BLaER1 treated with 17β-estradiol and CSF1 and Interleukin-3, amounts not matched to agents 10 nM and 100 nM (cell line): ENCODE results near the gene RNF13.

Experiments used
- H3K27ac ChIP-seq, 11 experiments: shearing (Covaris generic); formaldehyde crosslinking; 2 replicates each; pipeline ENCODE4 v1.8.1; 2022
- H3K27me3 ChIP-seq, 11 experiments: shearing (Covaris generic); formaldehyde crosslinking; 2 replicates each; pipeline ENCODE4 v1.8.1; 2022
- H3K36me3 ChIP-seq, 11 experiments: shearing (Covaris generic); formaldehyde crosslinking; 2 replicates each; pipeline ENCODE4 v1.8.1; 2022
- H3K4me1 ChIP-seq, 10 experiments: shearing (Covaris generic); formaldehyde crosslinking; 2 replicates each; pipeline ENCODE4 v1.8.1; 2022
- H3K4me2 ChIP-seq, 11 experiments: shearing (Covaris generic); formaldehyde crosslinking; 2 replicates each; pipeline ENCODE4 v1.8.1; 2022
- H3K4me3 ChIP-seq, 10 experiments: shearing (Covaris generic); formaldehyde crosslinking; 2 replicates each; pipeline ENCODE4 v1.8.1; 2022
- H3K9ac ChIP-seq, 11 experiments: shearing (Covaris generic); formaldehyde crosslinking; 2 replicates each; pipeline ENCODE4 v1.8.1; 2022
- H3K9me3 ChIP-seq, 11 experiments: shearing (Covaris generic); formaldehyde crosslinking; replicated peaks in 1 of 11; 2 replicates each; pipeline ENCODE4 v1.8.1; 2022
- H4K20me1 ChIP-seq, 11 experiments: shearing (Covaris generic); formaldehyde crosslinking; 2 replicates each; pipeline ENCODE4 v1.8.1; 2022
- Cebpa-rat ChIP-seq, 11 experiments: shearing (Covaris generic); IDR thresholded peaks; 2 replicates each; pipeline ENCODE4 v1.8.1; 2022

The RNF13 gene

DNA sequence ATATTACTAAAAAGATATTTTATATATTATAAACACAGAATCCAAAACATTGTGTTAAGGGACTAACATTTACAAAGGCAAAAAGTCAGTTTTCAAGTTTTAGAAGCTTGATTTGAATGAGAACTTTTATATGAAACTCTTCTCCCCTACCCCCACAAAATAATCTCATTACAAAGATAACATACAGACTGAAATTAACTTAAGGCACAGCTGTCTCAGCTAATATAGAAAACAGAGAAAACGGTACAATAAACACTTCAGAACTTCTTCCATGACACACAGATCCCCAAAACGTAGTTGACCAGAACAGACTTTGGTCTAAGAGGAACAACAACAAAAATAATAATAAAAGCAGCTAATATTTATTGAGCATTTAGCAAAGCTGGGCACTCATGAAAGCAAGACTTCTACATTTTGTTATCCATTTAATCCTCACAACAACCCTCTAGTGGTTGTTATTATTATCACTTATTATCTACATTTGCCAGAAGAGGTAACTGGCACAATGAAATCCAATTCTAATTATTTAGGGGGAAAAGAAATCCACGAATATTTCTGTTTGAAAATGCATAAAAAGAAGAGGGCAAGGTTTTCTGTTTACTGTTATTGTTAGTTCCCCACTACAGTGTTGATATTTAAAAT is 89.6 kb downstream of the RNF13 start:
- Histone ChIP-seq H3K27ac (no peak overlapping the region), H3K4me1 (no peaks in the 10 kb centered on the region), H3K9ac (no peak overlapping the region), H4K20me1 (peaks cover 0 to 100% (median 3%) of the 10 kb centered on the region in 11 experiments; a peak in 8 of 22 replicates), H3K36me3 (peaks cover 8 to 95% (median 23%) of the 10 kb centered on the region in 11 experiments; a peak in 21 of 22 replicates), H3K27me3 (no peaks in the 10 kb centered on the region), H3K4me3 (no peak overlapping the region), H3K4me2 (no peak overlapping the region), H3K9me3 (no peaks in the 10 kb centered on the region)
- no peak for TF ChIP-seq Cebpa-rat (IDR thresholded peaks at IDR 0.05)

- Histone ChIP-seq H4K20me1 (peaks cover 0 to 100% (median 0%) of the 10 kb centered on the region in 11 experiments; a peak in 8 of 22 replicates), H3K4me2 (no peak overlapping the region), H3K9me3 (no peaks in the 10 kb centered on the region), H3K36me3 (peaks cover 0 to 95% (median 21%) of the 10 kb centered on the region in 11 experiments; a peak in 16 of 22 replicates), H3K27ac (no peak overlapping the region), H3K27me3 (no peaks in the 10 kb centered on the region), H3K4me1 (no peaks in the 10 kb centered on the region), H3K4me3 (no peak overlapping the region), H3K9ac (no peak overlapping the region)
- TF ChIP-seq Cebpa-rat (IDR thresholded peaks at IDR 0.05) = no peak
These were observed 93.0 kb downstream of the RNF13 start for GRCh38 chr3:149906036-149906435.

DNA sequence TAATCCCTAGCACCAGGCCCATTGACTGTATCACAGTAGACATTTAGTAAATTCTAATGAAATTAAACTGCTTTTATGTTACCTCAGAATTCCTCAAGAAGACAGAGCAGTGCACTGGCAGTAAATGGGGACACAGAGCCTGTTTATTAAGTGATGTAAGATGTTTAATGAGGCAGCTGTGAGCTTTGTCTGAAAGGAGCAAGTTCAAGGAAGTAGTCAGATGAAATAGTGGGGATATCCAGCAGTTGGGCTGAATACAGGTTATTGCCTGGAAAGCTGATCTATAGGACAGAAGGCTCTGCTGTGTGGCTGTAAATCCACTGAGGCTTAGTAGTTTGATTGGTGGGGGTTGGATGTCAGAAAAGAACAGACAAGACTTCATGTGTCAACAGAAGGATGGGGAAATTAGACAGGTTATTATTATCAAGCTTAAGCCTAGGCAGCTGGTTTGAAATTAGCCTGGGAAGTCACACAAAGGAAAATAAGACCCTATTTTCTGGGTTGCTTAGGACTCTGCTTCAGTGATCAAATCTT is 95.5 kb downstream of the RNF13 start:
- Histone ChIP-seq H3K36me3 (peaks cover 3 to 98% (median 28%) of the 10 kb centered on the region in 11 experiments; a peak in 17 of 22 replicates), H3K4me3 (no peak overlapping the region), H3K9ac (no peak overlapping the region), H3K4me1 (no peaks in the 10 kb centered on the region), H3K27ac (no peak overlapping the region), H4K20me1 (peaks cover 0 to 100% (median 0%) of the 10 kb centered on the region in 11 experiments; a peak in 8 of 22 replicates), H3K27me3 (no peaks in the 10 kb centered on the region), H3K9me3 (no peaks in the 10 kb centered on the region), H3K4me2 (no peak overlapping the region)
- no peak for TF ChIP-seq Cebpa-rat (IDR thresholded peaks at IDR 0.05)

GRCh38 chr3:149909923-149910322 is 96.9 kb downstream of the RNF13 start:
- no peaks in the 10 kb centered on the region for H3K27me3 ChIP-seq
- no peak overlapping the region for H3K4me3 ChIP-seq
- peaks cover 0 to 100% (median 0%) of the 10 kb centered on the region in 11 experiments; a peak in 7 of 22 replicates for H4K20me1 ChIP-seq
- H3K4me2 ChIP-seq = no peak overlapping the region
- H3K9me3 ChIP-seq = no peaks in the 10 kb centered on the region
- TF ChIP-seq Cebpa-rat (IDR thresholded peaks at IDR 0.05) = no peak
- peaks cover 9 to 98% (median 41%) of the 10 kb centered on the region in 11 experiments; a peak in 17 of 22 replicates for H3K36me3 ChIP-seq
- no peak overlapping the region for H3K9ac ChIP-seq
- H3K27ac ChIP-seq = no peak overlapping the region
- no peaks in the 10 kb centered on the region for H3K4me1 ChIP-seq

GRCh38 chr3:149917124-149917667 is 104.2 kb downstream of the RNF13 start:
- peaks cover 0 to 100% (median 0%) of the 10 kb centered on the region in 11 experiments; a peak in 5 of 22 replicates for H4K20me1 ChIP-seq
- H3K4me1 ChIP-seq = no peaks in the 10 kb centered on the region; a peak in 1 of 20 replicates
- H3K27ac ChIP-seq = no peak overlapping the region
- no peak overlapping the region for H3K4me3 ChIP-seq
- peaks cover 20 to 95% (median 35%) of the 10 kb centered on the region in 11 experiments; a peak in 20 of 22 replicates for H3K36me3 ChIP-seq
- no peaks in the 10 kb centered on the region for H3K27me3 ChIP-seq
- H3K4me2 ChIP-seq = no peak overlapping the region
- TF ChIP-seq Cebpa-rat (IDR thresholded peaks at IDR 0.05) = no peak
- H3K9ac ChIP-seq = no peak overlapping the region
- H3K9me3 ChIP-seq = no peaks in the 10 kb centered on the region

DNA sequence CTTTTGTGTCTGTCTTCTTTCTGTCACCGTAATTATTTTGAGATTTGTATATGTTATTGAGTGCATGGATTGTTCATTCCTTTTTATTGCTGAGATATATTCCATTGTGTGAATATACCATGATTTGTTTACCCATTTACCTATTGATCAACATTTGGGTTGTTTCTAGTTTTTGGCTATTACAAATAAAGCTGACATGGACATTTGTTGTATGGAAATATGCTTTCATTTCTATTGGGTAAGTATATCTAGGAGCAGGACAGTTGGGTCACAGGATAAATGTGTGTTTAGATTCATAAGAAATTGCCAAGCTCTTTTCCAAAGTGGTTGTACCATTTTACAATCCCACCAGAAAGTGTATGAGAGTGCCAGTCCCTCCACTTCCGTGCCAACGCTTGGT is 106.5 kb downstream of the RNF13 start:
- TF ChIP-seq Cebpa-rat (IDR thresholded peaks at IDR 0.05) = no peak
- no peaks in the 10 kb centered on the region for H3K27me3 ChIP-seq
- H3K4me2 ChIP-seq = no peak overlapping the region

GRCh38 chr3:149920119-149920518 is 107.1 kb downstream of the RNF13 start:
- H3K36me3 ChIP-seq = peaks cover 12 to 97% (median 42%) of the 10 kb centered on the region in 11 experiments; a peak in 19 of 22 replicates
- no peaks in the 10 kb centered on the region; a peak in 1 of 20 replicates for H3K4me1 ChIP-seq
- no peak overlapping the region for H3K27ac ChIP-seq
- no peaks in the 10 kb centered on the region for H3K27me3 ChIP-seq
- no peak overlapping the region for H3K9ac ChIP-seq
- H3K4me2 ChIP-seq = no peak overlapping the region
- no peak for TF ChIP-seq Cebpa-rat (IDR thresholded peaks at IDR 0.05)
- H3K4me3 ChIP-seq = no peak overlapping the region
- peaks cover 0 to 100% (median 0%) of the 10 kb centered on the region in 11 experiments; a peak in 5 of 22 replicates for H4K20me1 ChIP-seq
- no peaks in the 10 kb centered on the region for H3K9me3 ChIP-seq

More for the DNA sequence above, 106.5 kb downstream of the RNF13 start:
- no peak overlapping the region for H3K4me3 ChIP-seq
- H3K9me3 ChIP-seq = no peaks in the 10 kb centered on the region
- no peaks in the 10 kb centered on the region; a peak in 1 of 20 replicates for H3K4me1 ChIP-seq
- peaks cover 12 to 97% (median 41%) of the 10 kb centered on the region in 11 experiments; a peak in 20 of 22 replicates for H3K36me3 ChIP-seq
- no peak overlapping the region for H3K27ac ChIP-seq
- peaks cover 0 to 100% (median 0%) of the 10 kb centered on the region in 11 experiments; a peak in 5 of 22 replicates for H4K20me1 ChIP-seq
- no peak overlapping the region for H3K9ac ChIP-seq

GRCh38 chr3:149933008-149933407 is 120.0 kb downstream of the RNF13 start:
- Histone ChIP-seq H3K27ac (no peak overlapping the region), H3K4me2 (no peak overlapping the region), H3K9ac (no peak overlapping the region), H3K36me3 (peaks cover 33 to 96% (median 44%) of the 10 kb centered on the region in 11 experiments), H3K9me3 (peaks cover 0 to 25% (median 17%) of the 10 kb centered on the region in 11 experiments; a peak in 18 of 22 replicates), H4K20me1 (peaks cover 0 to 100% (median 25%) of the 10 kb centered on the region in 11 experiments; a peak in 16 of 22 replicates), H3K27me3 (no peaks in the 10 kb centered on the region), H3K4me1 (peaks cover 0 to 42% (median 5%) of the 10 kb centered on the region in 10 experiments; a peak in 9 of 20 replicates), H3K4me3 (no peak overlapping the region)
- no peak for TF ChIP-seq Cebpa-rat (IDR thresholded peaks at IDR 0.05)

GRCh38 chr3:149933858-149934257 is 120.8 kb downstream of the RNF13 start:
- H3K9ac ChIP-seq = no peak overlapping the region
- peaks cover 0 to 42% (median 5%) of the 10 kb centered on the region in 10 experiments; a peak in 9 of 20 replicates for H3K4me1 ChIP-seq
- H3K4me2 ChIP-seq = peak overlapping the region in 1 of 11 experiments; percentile 66; a peak in 1 of 22 replicates
- H3K27me3 ChIP-seq = no peaks in the 10 kb centered on the region
- H4K20me1 ChIP-seq = peaks cover 0 to 100% (median 25%) of the 10 kb centered on the region in 11 experiments; a peak in 16 of 22 replicates
- H3K27ac ChIP-seq = no peak overlapping the region
- no peak for TF ChIP-seq Cebpa-rat (IDR thresholded peaks at IDR 0.05)
- no peak overlapping the region for H3K4me3 ChIP-seq
- H3K9me3 ChIP-seq = peaks cover 0 to 21% (median 17%) of the 10 kb centered on the region in 11 experiments; a peak in 18 of 22 replicates
- H3K36me3 ChIP-seq = peaks cover 25 to 96% (median 37%) of the 10 kb centered on the region in 11 experiments
